Measurements from ENCODE around the gene DLGAP5.

Gene DLGAP5

DNA sequence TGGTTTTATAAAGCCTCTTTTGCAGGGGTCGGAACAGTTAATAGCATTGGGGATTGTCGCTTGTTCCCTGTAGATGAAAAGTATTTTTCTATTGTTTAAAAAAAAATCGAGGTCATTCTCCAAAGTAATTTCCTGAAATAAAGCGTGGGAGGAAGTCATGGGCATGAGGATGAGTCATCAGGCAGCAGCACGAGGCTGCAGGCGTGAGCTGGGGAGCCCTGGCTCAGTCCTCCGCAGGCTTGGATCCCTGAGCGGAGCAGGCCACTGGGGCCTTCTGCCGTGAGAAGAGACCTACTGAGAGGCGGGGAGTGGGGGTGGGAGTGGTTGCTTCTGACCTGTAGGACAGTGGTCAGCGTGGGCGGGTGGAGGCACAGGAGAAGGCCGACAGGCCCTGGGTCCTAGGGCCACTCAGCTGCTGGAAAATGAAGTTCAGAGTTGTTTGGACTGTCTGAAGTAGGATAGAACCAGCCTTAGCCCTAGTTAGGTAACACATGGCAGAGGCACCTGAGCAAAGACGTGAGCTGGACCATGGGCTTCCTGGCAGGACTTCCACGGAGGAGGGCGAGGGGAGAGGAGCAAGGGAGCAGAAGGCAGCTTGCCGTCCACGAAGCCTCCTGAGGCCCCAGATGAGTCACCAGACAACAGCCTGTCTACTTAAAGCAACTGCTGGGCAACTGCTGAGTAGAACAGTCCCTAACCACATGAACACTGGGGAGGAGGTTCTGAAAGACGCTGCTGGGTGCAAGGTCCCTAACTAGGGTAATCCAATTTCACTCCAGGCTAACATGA is 83.4 kb downstream of the DLGAP5 start:
- DNase-seq = peak; percentile 71 to 74
- no peaks in the 10 kb centered on the region for H3K27me3 ChIP-seq (ENCODE audit: insufficient read depth, low read length)
- H3K9me3 ChIP-seq (ENCODE audit: insufficient read depth, low read depth, low read length) = peaks cover 3% of the 10 kb centered on the region
- H3K14ac ChIP-seq (ENCODE audit: low read length) = peak overlapping the region; percentile 59
- no peak overlapping the region for H3K9ac ChIP-seq (ENCODE audit: low read length)
- no peak overlapping the region for H3K4ac ChIP-seq (ENCODE audit: low read depth, low read length)
- peak overlapping the region; percentile 47 for H2BK5ac ChIP-seq (ENCODE audit: low read depth, low read length, poor library complexity)
- H2AFZ ChIP-seq (ENCODE audit: insufficient read depth, low read length, poor library complexity) = peak overlapping the region; percentile 19
- peak overlapping the region; percentile 31 for H2AK5ac ChIP-seq (ENCODE audit: low read length)
- no peak overlapping the region for H3K4me3 ChIP-seq (ENCODE audit: low read depth, low read length)
- peak overlapping the region; percentile 96 for H2BK12ac ChIP-seq (ENCODE audit: low read length)
- peaks cover 2% of the 10 kb centered on the region in 2 experiments for H3K36me3 ChIP-seq (ENCODE audit: control insufficient read depth in 1 of 2, insufficient read depth in 2 of 2, low read length in 2 of 2)
- peaks cover 17 to 24% of the 10 kb centered on the region in 2 experiments for H3K4me1 ChIP-seq (ENCODE audit: control insufficient read depth in 1 of 2, insufficient read depth in 2 of 2, low read length in 2 of 2)
- peak overlapping the region; percentile 55 for H4K12ac ChIP-seq (ENCODE audit: low read depth, low read length)
- peaks cover 24% of the 10 kb centered on the region for H3K79me1 ChIP-seq (ENCODE audit: low read length)
- H3K27ac ChIP-seq (ENCODE audit: low read depth, low read length) = peak overlapping the region; percentile 77
- no peak overlapping the region for H3K23ac ChIP-seq (ENCODE audit: low read length)
- peak overlapping the region; percentile 64 for H4K91ac ChIP-seq (ENCODE audit: low read depth, low read length)
- H3K79me2 ChIP-seq (ENCODE audit: control insufficient read depth, insufficient read depth, low read length, poor library complexity) = peaks cover 3% of the 10 kb centered on the region
- H4K8ac ChIP-seq (ENCODE audit: low read depth, low read length) = peak overlapping the region; percentile 71
- H3K18ac ChIP-seq (ENCODE audit: low read length) = peak overlapping the region; percentile 79
- no CpG with 5 or more reads among the region's 19 CpGs for WGBS (ENCODE audit: extremely low coverage, insufficient coverage, insufficient read length)
- H3K4me2 ChIP-seq (ENCODE audit: low read length) = no peak overlapping the region
- peak overlapping the region; percentile 25 for H2BK120ac ChIP-seq (ENCODE audit: insufficient read depth, low read length, poor library complexity)

DNA sequence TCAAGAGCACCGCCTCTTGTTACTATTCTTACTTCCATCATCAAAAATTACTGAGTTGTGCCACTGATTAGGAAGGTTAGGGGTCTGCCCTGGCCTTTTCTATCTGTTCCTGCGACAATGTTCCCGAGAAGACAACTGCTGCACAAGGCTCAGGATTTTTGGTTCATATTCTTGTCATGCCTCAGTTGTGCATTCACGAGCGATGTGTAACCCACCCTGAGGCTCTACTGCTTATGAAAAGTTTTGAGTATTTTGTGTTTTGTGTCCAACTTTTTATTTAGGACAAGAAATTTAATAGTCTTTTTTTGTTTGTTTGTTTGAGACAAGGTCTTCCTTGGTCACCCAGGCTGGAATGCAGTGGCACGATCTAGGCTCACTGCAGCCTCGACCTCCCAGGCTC is 85.4 kb downstream of the DLGAP5 start:
- DNase-seq = peak; percentile 57 to 69
- H2AFZ ChIP-seq (ENCODE audit: insufficient read depth, low read length, poor library complexity) = no peak overlapping the region
- peak overlapping the region; percentile 12 for H2BK12ac ChIP-seq (ENCODE audit: low read length)
- no peaks in the 10 kb centered on the region for H3K27me3 ChIP-seq (ENCODE audit: insufficient read depth, low read length)
- H2BK5ac ChIP-seq (ENCODE audit: low read depth, low read length, poor library complexity) = no peak overlapping the region
- H4K91ac ChIP-seq (ENCODE audit: low read depth, low read length) = peak overlapping the region; percentile 2
- no peak overlapping the region for H3K4me3 ChIP-seq (ENCODE audit: low read depth, low read length)
- peaks cover 3% of the 10 kb centered on the region for H3K9me3 ChIP-seq (ENCODE audit: insufficient read depth, low read depth, low read length)
- H3K18ac ChIP-seq (ENCODE audit: low read length) = no peak overlapping the region
- no peak overlapping the region for H3K4me2 ChIP-seq (ENCODE audit: low read length)
- H3K14ac ChIP-seq (ENCODE audit: low read length) = no peak overlapping the region
- H3K27ac ChIP-seq (ENCODE audit: low read depth, low read length) = no peak overlapping the region
- peaks cover 20 to 31% of the 10 kb centered on the region in 2 experiments for H3K4me1 ChIP-seq (ENCODE audit: control insufficient read depth in 1 of 2, insufficient read depth in 2 of 2, low read length in 2 of 2)
- H3K36me3 ChIP-seq (ENCODE audit: control insufficient read depth in 1 of 2, insufficient read depth in 2 of 2, low read length in 2 of 2) = peaks cover 2% of the 10 kb centered on the region in 2 experiments
- peaks cover 3% of the 10 kb centered on the region for H3K79me2 ChIP-seq (ENCODE audit: control insufficient read depth, insufficient read depth, low read length, poor library complexity)
- no peak overlapping the region for H2BK120ac ChIP-seq (ENCODE audit: insufficient read depth, low read length, poor library complexity)
- H3K79me1 ChIP-seq (ENCODE audit: low read length) = peaks cover 28% of the 10 kb centered on the region
- no peak overlapping the region for H4K12ac ChIP-seq (ENCODE audit: low read depth, low read length)
- no peak overlapping the region for H2AK5ac ChIP-seq (ENCODE audit: low read length)
- no peak overlapping the region for H3K23ac ChIP-seq (ENCODE audit: low read length)
- no CpG with 5 or more reads among the region's 7 CpGs for WGBS (ENCODE audit: extremely low coverage, insufficient coverage, insufficient read length)
- no peak overlapping the region for H4K8ac ChIP-seq (ENCODE audit: low read depth, low read length)
- no peak overlapping the region for H3K4ac ChIP-seq (ENCODE audit: low read depth, low read length)
- H3K9ac ChIP-seq (ENCODE audit: low read length) = no peak overlapping the region

DNA sequence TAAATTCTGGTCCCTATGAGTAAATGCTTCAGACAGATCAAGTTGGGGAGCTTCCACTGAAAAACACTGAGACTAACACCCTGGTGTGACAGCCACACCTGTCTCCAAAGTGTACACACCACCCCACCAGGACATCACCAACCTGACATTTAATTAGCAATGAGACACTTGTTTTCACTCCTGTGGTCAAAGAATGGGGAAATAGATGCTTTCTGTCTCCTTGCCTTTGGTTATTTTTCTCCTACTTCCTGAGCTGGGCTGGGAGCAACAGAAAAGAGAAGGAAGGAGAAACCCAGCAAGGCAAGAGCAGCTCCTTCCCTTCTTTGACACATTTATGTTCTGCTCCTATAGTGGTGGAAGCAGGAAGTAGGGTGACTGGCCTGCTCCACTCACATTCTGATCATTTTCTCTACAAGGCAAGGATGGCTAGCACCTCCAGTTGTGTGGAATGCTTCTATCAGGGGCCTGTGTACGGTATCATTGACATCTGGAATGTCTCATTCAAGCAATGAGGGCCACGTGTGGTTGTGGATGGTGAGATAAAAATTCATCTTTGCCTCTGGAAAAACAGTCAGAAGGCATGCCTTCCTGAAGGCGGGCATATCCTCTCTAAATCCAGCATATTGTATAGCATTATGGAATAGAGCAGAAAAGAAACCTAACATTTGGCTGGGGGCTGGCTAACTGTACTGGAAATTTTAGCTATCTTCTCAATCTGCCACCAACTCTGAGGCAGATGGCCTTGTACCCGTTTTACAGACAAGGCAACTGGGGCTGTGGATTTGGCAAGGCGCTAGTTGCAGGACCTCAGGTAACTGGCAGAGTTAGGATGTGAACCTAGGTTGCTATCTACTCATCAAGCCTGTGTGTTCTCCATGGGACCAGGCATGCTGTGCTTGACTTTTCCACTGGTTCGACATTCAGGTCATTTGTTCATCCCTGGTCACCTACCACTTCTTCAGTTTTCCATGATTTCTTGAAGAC is 87.1 kb downstream of the DLGAP5 start:
- peak overlapping the region; percentile 99 for H2BK12ac ChIP-seq (ENCODE audit: low read length)
- peak overlapping the region; percentile 35 for H2AFZ ChIP-seq (ENCODE audit: insufficient read depth, low read length, poor library complexity)
- H3K18ac ChIP-seq (ENCODE audit: low read length) = peak overlapping the region; percentile 78
- peak overlapping the region; percentile 62 for H3K4me2 ChIP-seq (ENCODE audit: low read length)
- H3K23ac ChIP-seq (ENCODE audit: low read length) = peak overlapping the region; percentile 52
- peaks cover 3% of the 10 kb centered on the region for H3K9me3 ChIP-seq (ENCODE audit: insufficient read depth, low read depth, low read length)
- peaks cover 20 to 31% of the 10 kb centered on the region in 2 experiments for H3K4me1 ChIP-seq (ENCODE audit: control insufficient read depth in 1 of 2, insufficient read depth in 2 of 2, low read length in 2 of 2)
- peak overlapping the region; percentile 76 for H3K4ac ChIP-seq (ENCODE audit: low read depth, low read length)
- peak overlapping the region; percentile 98 for H3K27ac ChIP-seq (ENCODE audit: low read depth, low read length)
- H2AK5ac ChIP-seq (ENCODE audit: low read length) = peak overlapping the region; percentile 99
- no peak overlapping the region for H3K4me3 ChIP-seq (ENCODE audit: low read depth, low read length)
- no peaks in the 10 kb centered on the region for H3K27me3 ChIP-seq (ENCODE audit: insufficient read depth, low read length)
- peak overlapping the region; percentile 95 for H4K91ac ChIP-seq (ENCODE audit: low read depth, low read length)
- peak; percentile 85 to 94 for DNase-seq
- WGBS (ENCODE audit: extremely low coverage, insufficient coverage, insufficient read length) = no CpG with 5 or more reads among the region's 6 CpGs
- H4K12ac ChIP-seq (ENCODE audit: low read depth, low read length) = no peak overlapping the region
- H2BK5ac ChIP-seq (ENCODE audit: low read depth, low read length, poor library complexity) = peak overlapping the region; percentile 89
- H4K8ac ChIP-seq (ENCODE audit: low read depth, low read length) = peak overlapping the region; percentile 20
- peak overlapping the region; percentile 93 for H2BK120ac ChIP-seq (ENCODE audit: insufficient read depth, low read length, poor library complexity)
- H3K36me3 ChIP-seq (ENCODE audit: control insufficient read depth in 1 of 2, insufficient read depth in 2 of 2, low read length in 2 of 2) = peaks cover 2% of the 10 kb centered on the region in 2 experiments
- H3K9ac ChIP-seq (ENCODE audit: low read length) = peak overlapping the region; percentile 12
- H3K79me1 ChIP-seq (ENCODE audit: low read length) = peaks cover 28% of the 10 kb centered on the region
- H3K14ac ChIP-seq (ENCODE audit: low read length) = peak overlapping the region; percentile 87
- H3K79me2 ChIP-seq (ENCODE audit: control insufficient read depth, insufficient read depth, low read length, poor library complexity) = peaks cover 3% of the 10 kb centered on the region

DNA sequence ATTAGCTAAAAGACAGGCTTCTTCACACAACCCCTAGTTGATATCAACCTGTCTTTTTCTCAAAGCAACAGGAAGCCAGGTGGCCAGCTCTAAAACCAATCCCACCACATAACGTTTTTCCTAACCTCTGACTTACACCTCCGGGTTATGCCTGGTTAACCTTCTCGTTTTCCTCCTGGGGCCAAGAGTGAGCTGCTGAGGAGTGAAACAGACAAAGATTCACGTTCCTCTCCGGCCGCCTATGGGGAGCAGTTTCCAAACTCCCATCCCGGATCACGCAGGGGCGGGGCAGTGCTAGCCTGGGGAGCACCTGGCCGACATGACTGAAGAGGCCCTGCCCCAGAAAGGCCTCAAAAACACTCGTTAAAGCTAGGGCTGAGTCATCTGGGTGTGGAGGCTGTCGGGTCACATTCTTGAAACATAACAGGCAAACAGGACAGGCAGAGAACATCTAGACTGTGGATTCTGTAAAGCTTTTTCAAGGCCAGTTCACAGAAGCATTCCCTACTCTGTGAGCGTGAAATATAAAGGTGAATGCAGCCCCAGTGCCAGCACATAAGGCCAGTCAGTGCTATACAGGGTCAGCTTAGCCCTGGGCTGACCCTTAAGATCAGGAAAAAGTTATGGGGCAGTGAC is 88.3 kb downstream of the DLGAP5 start:
- H4K8ac ChIP-seq (ENCODE audit: low read depth, low read length) = peak overlapping the region; percentile 21
- peak overlapping the region; percentile 19 for H2AFZ ChIP-seq (ENCODE audit: insufficient read depth, low read length, poor library complexity)
- H3K4me1 ChIP-seq (ENCODE audit: control insufficient read depth in 1 of 2, insufficient read depth in 2 of 2, low read length in 2 of 2) = peaks cover 17 to 30% of the 10 kb centered on the region in 2 experiments
- peak overlapping the region; percentile 98 for H3K27ac ChIP-seq (ENCODE audit: low read depth, low read length)
- no CpG with 5 or more reads among the region's 13 CpGs for WGBS (ENCODE audit: extremely low coverage, insufficient coverage, insufficient read length)
- H4K12ac ChIP-seq (ENCODE audit: low read depth, low read length) = no peak overlapping the region
- peaks cover 2% of the 10 kb centered on the region in 2 experiments for H3K36me3 ChIP-seq (ENCODE audit: control insufficient read depth in 1 of 2, insufficient read depth in 2 of 2, low read length in 2 of 2)
- H3K79me2 ChIP-seq (ENCODE audit: control insufficient read depth, insufficient read depth, low read length, poor library complexity) = peaks cover 3% of the 10 kb centered on the region
- H3K4ac ChIP-seq (ENCODE audit: low read depth, low read length) = no peak overlapping the region
- peak overlapping the region; percentile 89 for H2BK5ac ChIP-seq (ENCODE audit: low read depth, low read length, poor library complexity)
- no peaks in the 10 kb centered on the region for H3K27me3 ChIP-seq (ENCODE audit: insufficient read depth, low read length)
- peak overlapping the region; percentile 51 for H3K14ac ChIP-seq (ENCODE audit: low read length)
- H2BK120ac ChIP-seq (ENCODE audit: insufficient read depth, low read length, poor library complexity) = peak overlapping the region; percentile 74
- no peak overlapping the region for H2AK5ac ChIP-seq (ENCODE audit: low read length)
- H3K79me1 ChIP-seq (ENCODE audit: low read length) = peaks cover 28% of the 10 kb centered on the region
- H3K9ac ChIP-seq (ENCODE audit: low read length) = peak overlapping the region; percentile 37
- H3K4me2 ChIP-seq (ENCODE audit: low read length) = peak overlapping the region; percentile 62
- DNase-seq = peak; percentile 98
- no peak overlapping the region for H3K4me3 ChIP-seq (ENCODE audit: low read depth, low read length)
- peak overlapping the region; percentile 95 for H4K91ac ChIP-seq (ENCODE audit: low read depth, low read length)
- peaks cover 3% of the 10 kb centered on the region for H3K9me3 ChIP-seq (ENCODE audit: insufficient read depth, low read depth, low read length)
- H3K23ac ChIP-seq (ENCODE audit: low read length) = no peak overlapping the region
- H3K18ac ChIP-seq (ENCODE audit: low read length) = no peak overlapping the region
- peak overlapping the region; percentile 99 for H2BK12ac ChIP-seq (ENCODE audit: low read length)
